Prostate gland (tissue), 2 donors: ENCODE measurements around the gene PTRH2.

ENCODE experiments used
- POLR2A ChIP-seq: fragments of 450-650 bp; IDR thresholded peaks from one replicate; pipeline ENCODE4 v1.6.1; 2016; ENCODE audit warnings: antibody characterized with exemption, mild to moderate bottlenecking
- POLR2AphosphoS5 ChIP-seq: sonication (generic); formaldehyde crosslinking; IDR thresholded peaks from one replicate; pipeline ENCODE4 v1.6.1; 2017; ENCODE audit warnings: antibody characterized with exemption
- TF ChIP-seq, protein P1 (sequence below), 4 experiments: fragments of 200-600 bp in 2 of 4; fragments of 450-650 bp in 2 of 4; sonication (generic) in 2 of 4; IDR thresholded peaks; 1 replicate in 3 of 4; 2 replicates in 1 of 4; pipeline ENCODE4 v1.5.1; 2016 to 2019; ENCODE audit warnings: antibody characterized with exemption in 4 of 4, mild to moderate bottlenecking in 2 of 4, moderate library complexity in 2 of 4

GRCh38 chr17:59743842-59744241, 36.6 kb upstream of the PTRH2 start:
- TF ChIP-seq, protein P1, sequence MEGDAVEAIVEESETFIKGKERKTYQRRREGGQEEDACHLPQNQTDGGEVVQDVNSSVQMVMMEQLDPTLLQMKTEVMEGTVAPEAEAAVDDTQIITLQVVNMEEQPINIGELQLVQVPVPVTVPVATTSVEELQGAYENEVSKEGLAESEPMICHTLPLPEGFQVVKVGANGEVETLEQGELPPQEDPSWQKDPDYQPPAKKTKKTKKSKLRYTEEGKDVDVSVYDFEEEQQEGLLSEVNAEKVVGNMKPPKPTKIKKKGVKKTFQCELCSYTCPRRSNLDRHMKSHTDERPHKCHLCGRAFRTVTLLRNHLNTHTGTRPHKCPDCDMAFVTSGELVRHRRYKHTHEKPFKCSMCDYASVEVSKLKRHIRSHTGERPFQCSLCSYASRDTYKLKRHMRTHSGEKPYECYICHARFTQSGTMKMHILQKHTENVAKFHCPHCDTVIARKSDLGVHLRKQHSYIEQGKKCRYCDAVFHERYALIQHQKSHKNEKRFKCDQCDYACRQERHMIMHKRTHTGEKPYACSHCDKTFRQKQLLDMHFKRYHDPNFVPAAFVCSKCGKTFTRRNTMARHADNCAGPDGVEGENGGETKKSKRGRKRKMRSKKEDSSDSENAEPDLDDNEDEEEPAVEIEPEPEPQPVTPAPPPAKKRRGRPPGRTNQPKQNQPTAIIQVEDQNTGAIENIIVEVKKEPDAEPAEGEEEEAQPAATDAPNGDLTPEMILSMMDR (IDR thresholded peaks at IDR 0.05), result no peak
- TF ChIP-seq POLR2A (no peak), POLR2AphosphoS5 (no peak)
